Endothelial cell of umbilical vein (primary cell): Measurements from ENCODE around the gene ALDOA. TPM values are rescaled to one million over a fixed set of nuclear protein-coding genes. Genes with fewer than 3 reads are reported as not detected.
A peak's percentile ranks its signal among the peaks of the same experiment; 100 is the strongest.

Experiments
- BruUV-seq: library from RNA; stranded (reverse); fragments of 400-500 nt; replicated peaks from 2 replicates; lab custom pipeline; 2021; lab: Mats Ljungman, UMichigan
- CTCF ChIA-PET: fragments of 300-600, 350-600 bp; sonication (Branson Sonifier 250); formaldehyde crosslinking; loops from one replicate; lab custom pipeline; 2021; ENCODE audit warnings: antibody characterized with exemption, inconsistent platforms; lab: Charles Lee
- POLR2A ChIA-PET: fragments of 300-600, 350-600 bp; sonication (Branson Sonifier 250); formaldehyde crosslinking; loops from one replicate; lab custom pipeline; 2021; ENCODE audit warnings: antibody characterized with exemption, inconsistent platforms; lab: Charles Lee
- DNase-seq: peaks from one replicate; pipeline ENCODE4 v3.0.0-alpha.2; 2011; ENCODE audit warnings: low read depth, low spot score
- FAIRE-seq: peaks from 2 replicates; lab custom pipeline; 2011; peaks lifted over from hg19 to GRCh38; lab: Jason Lieb, UNC
- H2AFZ ChIP-seq: 2 replicates; pipeline ENCODE4 v1.6.0; 2012; ENCODE audit warnings: low read depth, low read length, control low read depth, inconsistent platforms
- H3K27ac ChIP-seq: 2 replicates; pipeline ENCODE4 v1.5.1; 2011; ENCODE audit warnings: low read depth, mild to moderate bottlenecking, control low read depth, low read length, moderate library complexity; ENCODE audit not compliant: insufficient read depth
- H3K27me3 ChIP-seq, 2 experiments: 2 replicates each; pipeline versions ENCODE4 v1.6.0 to v1.6.1; 2011; ENCODE audit warnings: low read length in 2 of 2, mixed read lengths in 1 of 2; ENCODE audit not compliant: control insufficient read depth in 2 of 2, insufficient read depth in 2 of 2
- H3K36me3 ChIP-seq, 2 experiments: 2 replicates in 1 of 2; 3 replicates in 1 of 2; pipeline ENCODE4 v1.5.1; 2011; ENCODE audit warnings: low read length in 2 of 2, mild to moderate bottlenecking in 1 of 2, moderate library complexity in 1 of 2; ENCODE audit not compliant: control insufficient read depth in 2 of 2, insufficient read depth in 2 of 2; ENCODE audit errors: extremely low read depth in 1 of 2
- H3K4me1 ChIP-seq: 3 replicates; pipeline ENCODE4 v1.5.1; 2011; ENCODE audit warnings: mild to moderate bottlenecking, low read length; ENCODE audit not compliant: control insufficient read depth, insufficient read depth; ENCODE audit errors: extremely low read depth
- H3K4me2 ChIP-seq: 2 replicates; pipeline ENCODE4 v1.6.1; 2011; ENCODE audit warnings: low read length, control low read depth, mixed read lengths; ENCODE audit not compliant: insufficient read depth
- H3K4me3 ChIP-seq, 3 experiments: fragments of 200-600 bp in 1 of 3; sonication (generic), shearing (Covaris generic) in 1 of 3; replicated peaks in 1 of 3; 2 replicates each; pipeline ENCODE4 v1.5.1; 2011 to 2016; ENCODE audit warnings: control low read depth in 3 of 3, low read length in 3 of 3, mild to moderate bottlenecking in 2 of 3, inconsistent platforms in 1 of 3, low read depth in 1 of 3, moderate library complexity in 1 of 3; ENCODE audit not compliant: insufficient read depth in 1 of 3
- H3K79me2 ChIP-seq: 2 replicates; pipeline ENCODE4 v1.6.0; 2012; ENCODE audit warnings: low read length, inconsistent platforms; ENCODE audit not compliant: control insufficient read depth, insufficient read depth
- H3K9ac ChIP-seq: replicated peaks from 2 replicates; pipeline ENCODE3; 2011; ENCODE audit warnings: low read length, control low read depth; ENCODE audit not compliant: insufficient read depth; ENCODE audit errors: extremely low read depth
- H3K9me1 ChIP-seq: replicated peaks from 3 replicates; pipeline ENCODE4 v1.6.0; 2011; ENCODE audit warnings: mild to moderate bottlenecking, low read length; ENCODE audit not compliant: control insufficient read depth, insufficient read depth; ENCODE audit errors: extremely low read depth
- H3K9me3 ChIP-seq: replicated peaks from 2 replicates; pipeline ENCODE4 v1.5.1; 2012; ENCODE audit warnings: low read length, inconsistent platforms; ENCODE audit not compliant: control insufficient read depth, insufficient read depth
- H4K20me1 ChIP-seq: replicated peaks from 2 replicates; pipeline ENCODE3; 2011; ENCODE audit warnings: mild to moderate bottlenecking, low read length; ENCODE audit not compliant: control insufficient read depth, insufficient read depth; ENCODE audit errors: extremely low read depth
- EZH2 ChIP-seq: IDR thresholded peaks from 2 replicates; pipeline ENCODE4 v1.6.1; 2012; ENCODE audit warnings: borderline replicate concordance, low read depth, mild to moderate bottlenecking, moderate library complexity, low read length, inconsistent platforms; ENCODE audit not compliant: severe bottlenecking
- FOS ChIP-seq: IDR thresholded peaks from 2 replicates; pipeline ENCODE4 v1.6.1; 2011; ENCODE audit warnings: mild to moderate bottlenecking, low read length, moderate library complexity, borderline replicate concordance; ENCODE audit not compliant: insufficient read depth
- GATA2 ChIP-seq: IDR thresholded peaks from 2 replicates; pipeline ENCODE4 v1.7.0; 2011; ENCODE audit warnings: low read depth, mild to moderate bottlenecking, moderate library complexity, mixed read lengths, low read length; ENCODE audit not compliant: insufficient read length, insufficient read depth
- JUN ChIP-seq: IDR thresholded peaks from 2 replicates; pipeline ENCODE4 v1.6.1; 2011; ENCODE audit warnings: borderline replicate concordance, low read depth; ENCODE audit not compliant: insufficient read length, insufficient read depth
- MYC ChIP-seq: IDR thresholded peaks from one replicate; pipeline ENCODE4 v1.6.1; 2011; ENCODE audit warnings: mild to moderate bottlenecking, low read depth, low read length
- POLR2A ChIP-seq: IDR thresholded peaks from 2 replicates; pipeline ENCODE4 v1.6.1; 2012; ENCODE audit warnings: low read depth, mild to moderate bottlenecking, control low read depth, low read length
- POLR2AphosphoS5 ChIP-seq: IDR thresholded peaks from 2 replicates; pipeline ENCODE4 v1.6.1; 2012; ENCODE audit warnings: low read depth, mild to moderate bottlenecking, control low read depth, low read length, moderate library complexity; ENCODE audit not compliant: insufficient read depth
- dilution Hi-C: fragments of 300-500 bp; cut with MboI; formaldehyde crosslinking; loops from one replicate; pipeline ENCODE4 v1.15.0; 2019; ENCODE audit warnings: low sequenced_read_pairs; ENCODE audit not compliant: extremely low pct_ligation_motif_present
- intact Hi-C: fragments of 100-400 bp; cut with micrococcal nuclease; formaldehyde crosslinking; loops from one replicate; pipeline ENCODE4 v1.10.0; 2022
- polyA plus RNA-seq, 4 experiments: library from polyadenylated mRNA; depleted of rRNA in 3 of 4; stranded (reverse) in 3 of 4; unstranded in 1 of 4; fragments of >200 nt; gene quantifications; 2 replicates each; pipeline versions ENCODE4 v1.2.1 to v1.2.3, GENCODE V29; 2011 to 2012; ENCODE audit warnings: missing spikeins in 1 of 4
- total RNA-seq: library from RNA; stranded (reverse); gene quantifications from 2 replicates; pipeline ENCODE4 v1.2.3, GENCODE V29; 2021
- TF ChIP-seq, protein P1 (sequence below), 2 donors: IDR thresholded peaks; 1 replicate in 1 of 2; 2 replicates in 1 of 2; pipeline ENCODE4 v1.5.1; 2011; ENCODE audit warnings: low read length in 2 of 2, mild to moderate bottlenecking in 2 of 2, moderate library complexity in 2 of 2, control low read depth in 1 of 2, inconsistent platforms in 1 of 2, low read depth in 1 of 2; ENCODE audit not compliant: insufficient read depth in 1 of 2; ENCODE audit errors: extremely low read depth in 1 of 2
- TF ChIP-seq, protein P2 (sequence below): IDR thresholded peaks from 2 replicates; pipeline ENCODE4 v1.6.1; 2011; ENCODE audit not compliant: insufficient read depth, insufficient read length

ALDOA gene
- total and polyA plus RNA-seq, 2 donors (not counting 3 experiments of a cell fraction or from before 2014, with no cell fraction given), result 871 to 1,114 TPM

DNA sequence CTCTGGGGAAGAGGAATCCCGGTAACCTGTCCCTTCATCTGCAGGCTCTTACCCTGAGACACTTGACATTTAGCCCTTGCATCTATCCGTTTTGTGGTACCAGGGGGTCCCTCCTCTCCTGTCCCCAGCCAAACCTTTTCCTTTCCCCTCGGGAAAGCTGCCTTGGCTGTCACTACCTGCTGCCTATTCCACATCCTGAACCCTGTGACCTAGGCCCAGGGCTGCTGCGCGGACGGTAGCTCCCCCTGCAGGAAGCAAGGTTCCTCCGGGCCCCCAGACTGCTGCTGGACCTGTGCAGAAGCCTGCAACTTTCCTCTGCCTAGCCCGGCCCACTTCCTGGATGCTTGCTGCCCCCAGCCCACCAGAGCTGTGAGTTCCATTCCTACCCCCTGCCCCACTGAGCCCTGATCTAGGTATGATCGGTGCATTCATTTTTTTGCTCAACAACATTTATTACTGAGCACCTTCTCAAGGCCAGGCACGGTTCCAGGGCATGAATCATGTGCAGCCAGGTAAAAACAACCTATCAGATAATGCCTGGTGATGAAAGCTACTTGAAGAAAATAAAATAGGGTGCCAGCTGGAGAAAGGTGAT lies 10.5 kb upstream of the ALDOA start:
- Histone ChIP-seq H4K20me1 (no peaks in the 10 kb centered on the region), H3K4me1 (peaks cover 35% of the 10 kb centered on the region), H3K9me1 (no peaks in the 10 kb centered on the region), H3K27ac (no peak overlapping the region), H3K4me2 (no peak overlapping the region), H3K9ac (no peak overlapping the region), H3K79me2 (peaks cover 4% of the 10 kb centered on the region), H3K27me3 (no peaks in the 10 kb centered on the region), H3K36me3 (peaks cover 0 to 5% of the 10 kb centered on the region in 2 experiments), H2AFZ (no peak overlapping the region), H3K9me3 (no peaks in the 10 kb centered on the region), H3K4me3 (no peak overlapping the region)
- BruUV-seq, result no TSS peak
- no peak for TF ChIP-seq FOS
- TF ChIP-seq, protein P1, sequence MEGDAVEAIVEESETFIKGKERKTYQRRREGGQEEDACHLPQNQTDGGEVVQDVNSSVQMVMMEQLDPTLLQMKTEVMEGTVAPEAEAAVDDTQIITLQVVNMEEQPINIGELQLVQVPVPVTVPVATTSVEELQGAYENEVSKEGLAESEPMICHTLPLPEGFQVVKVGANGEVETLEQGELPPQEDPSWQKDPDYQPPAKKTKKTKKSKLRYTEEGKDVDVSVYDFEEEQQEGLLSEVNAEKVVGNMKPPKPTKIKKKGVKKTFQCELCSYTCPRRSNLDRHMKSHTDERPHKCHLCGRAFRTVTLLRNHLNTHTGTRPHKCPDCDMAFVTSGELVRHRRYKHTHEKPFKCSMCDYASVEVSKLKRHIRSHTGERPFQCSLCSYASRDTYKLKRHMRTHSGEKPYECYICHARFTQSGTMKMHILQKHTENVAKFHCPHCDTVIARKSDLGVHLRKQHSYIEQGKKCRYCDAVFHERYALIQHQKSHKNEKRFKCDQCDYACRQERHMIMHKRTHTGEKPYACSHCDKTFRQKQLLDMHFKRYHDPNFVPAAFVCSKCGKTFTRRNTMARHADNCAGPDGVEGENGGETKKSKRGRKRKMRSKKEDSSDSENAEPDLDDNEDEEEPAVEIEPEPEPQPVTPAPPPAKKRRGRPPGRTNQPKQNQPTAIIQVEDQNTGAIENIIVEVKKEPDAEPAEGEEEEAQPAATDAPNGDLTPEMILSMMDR (IDR thresholded peaks at IDR 0.05; ENCODE audit: extremely low read depth in 1 of 2, insufficient read depth in 1 of 2, low read depth in 1 of 2, low read length in 2 of 2), result peak; percentile 52 to 79
- intact Hi-C loops (loop anchor here (1.0 to 2.0 kb wide), 2 partner anchors 10 to 22 kb away; partner anchors contain the start of gene ALDOA), dilution Hi-C loops (no loop called here)
- FAIRE-seq (peak; percentile 77), DNase-seq (peak; percentile 32)
- CTCF ChIA-PET, result interaction anchor here (0.6 to 5.8 kb wide), 18 partner anchors 9 to 703 kb away, joined by 3 to 55 read pairs (median 4); partner anchors contain the start of genes ALDOA, KCTD13, PPP4C and QPRT
- POLR2A ChIA-PET, result interaction anchor here (0.5 to 2.7 kb wide), 3 partner anchors 10 to 16 kb away, joined by 3 to 21 read pairs (median 7); partner anchors contain the start of gene ALDOA

DNA sequence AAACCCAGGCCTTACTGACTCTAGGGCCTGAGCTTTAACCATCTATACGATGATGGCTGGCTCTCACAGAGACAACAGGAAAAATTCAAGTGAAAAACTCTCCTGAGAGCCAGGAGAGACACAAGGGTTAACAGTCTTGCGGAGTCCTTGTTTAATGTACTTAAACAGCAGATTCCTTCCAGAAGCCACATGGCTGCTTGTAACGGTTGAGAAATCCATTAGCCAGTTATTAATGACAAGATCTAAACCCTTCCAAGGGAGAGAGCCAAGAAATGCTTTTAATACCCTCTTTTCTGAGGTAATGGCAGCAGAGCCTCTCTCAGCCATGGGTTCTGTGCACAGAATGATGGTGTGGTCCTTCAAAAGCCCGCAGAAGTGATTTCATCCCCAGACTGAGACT lies 5.2 kb upstream of the ALDOA start:
- no peaks in the 10 kb centered on the region for H3K27me3 ChIP-seq
- dilution Hi-C loops, result no loop called here
- no peak overlapping the region for H2AFZ ChIP-seq
- ChIA-PET POLR2A (no interaction called here), CTCF (interaction anchor here (5.8 kb wide), 1 partner anchor 31 kb away, joined by 55 read pairs; the partner anchor contains the start of gene TBX6)
- H3K9me1 ChIP-seq, result no peaks in the 10 kb centered on the region
- H3K4me2 ChIP-seq, result no peak overlapping the region
- BruUV-seq, result no TSS peak
- no peak overlapping the region for H3K9ac ChIP-seq
- DNase-seq, result no peak
- H3K36me3 ChIP-seq, result peaks cover 0 to 5% of the 10 kb centered on the region in 2 experiments
- no peaks in the 10 kb centered on the region for H4K20me1 ChIP-seq
- intact Hi-C loops, result no loop called here
- H3K9me3 ChIP-seq, result no peaks in the 10 kb centered on the region
- FAIRE-seq, result no peak
- peaks cover 16% of the 10 kb centered on the region for H3K4me1 ChIP-seq
- H3K79me2 ChIP-seq, result no peaks in the 10 kb centered on the region
- H3K27ac ChIP-seq, result no peak overlapping the region
- H3K4me3 ChIP-seq, result no peak overlapping the region
- no peak for TF ChIP-seq FOS
- no peak for TF ChIP-seq MYC
- no peak for TF ChIP-seq POLR2A
- TF ChIP-seq POLR2AphosphoS5, result no peak
- TF ChIP-seq GATA2, result no peak
- TF ChIP-seq, protein P1 (IDR thresholded peaks at IDR 0.05; ENCODE audit: extremely low read depth in 1 of 2, insufficient read depth in 1 of 2, low read depth in 1 of 2, low read length in 2 of 2), result no peak
- TF ChIP-seq, protein P2, sequence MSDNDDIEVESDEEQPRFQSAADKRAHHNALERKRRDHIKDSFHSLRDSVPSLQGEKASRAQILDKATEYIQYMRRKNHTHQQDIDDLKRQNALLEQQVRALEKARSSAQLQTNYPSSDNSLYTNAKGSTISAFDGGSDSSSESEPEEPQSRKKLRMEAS, result no peak
- TF ChIP-seq EZH2, result no peak
- no peak for TF ChIP-seq JUN
